Urinary bladder (tissue), 4 donors: ENCODE data around the gene ASPRV1. TPM values are rescaled to one million over a fixed set of nuclear protein-coding genes. Genes with fewer than 3 reads are reported as not detected.

Source experiments
- DNase-seq: peaks from one replicate; pipeline ENCODE4 v3.0.0-alpha.2; 2015; ENCODE audit errors: extremely low spot score
- H3K27ac ChIP-seq: one replicate; pipeline ENCODE4 v1.5.1; 2013; ENCODE audit warnings: low read depth, mild to moderate bottlenecking, moderate library complexity
- H3K36me3 ChIP-seq: one replicate; pipeline ENCODE4 v1.6.1; 2013; ENCODE audit warnings: mild to moderate bottlenecking, moderate library complexity; ENCODE audit not compliant: insufficient read depth
- H3K4me1 ChIP-seq: one replicate; pipeline ENCODE4 v1.6.1; 2013; ENCODE audit warnings: mild to moderate bottlenecking, moderate library complexity; ENCODE audit not compliant: insufficient read depth
- H3K4me3 ChIP-seq: one replicate; pipeline ENCODE4 v1.5.1; 2013; ENCODE audit warnings: low read depth, low read length
- WGBS: extraction: QIAGEN DNeasy Blood & Tissue Kit; methylation state at CpG from one replicate; pipeline ENCODE4 v1.1.7; 2013; 5-methylcytosine and 5-hydroxymethylcytosine counted together
- polyA plus RNA-seq: library from polyadenylated mRNA; stranded (reverse); fragments of 200-250 nt; gene quantifications from one replicate; pipeline ENCODE4 v1.2.3, GENCODE V29; 2013
- total RNA-seq: library from RNA; depleted of rRNA; stranded (reverse); fragments of >200 nt; gene quantifications from one replicate; pipeline ENCODE4 v1.2.3, GENCODE V29; 2014
- donor health status: healthy with polysubstance abuse.
- donor health status: healthy.

The ASPRV1 gene
- total and polyA plus RNA-seq, 2 donors: 1.9 to 2.9 TPM

GRCh38 chr2:69948032-69948962 lies 13.1 kb downstream of the ASPRV1 start:
- Histone ChIP-seq H3K4me3 (no peak overlapping the region), H3K4me1 (no peaks in the 10 kb centered on the region), H3K27ac (no peak overlapping the region), H3K36me3 (no peaks in the 10 kb centered on the region)
- 34% methylated on average over 35 of the region's 35 CpGs for WGBS
- no peak for DNase-seq

DNA sequence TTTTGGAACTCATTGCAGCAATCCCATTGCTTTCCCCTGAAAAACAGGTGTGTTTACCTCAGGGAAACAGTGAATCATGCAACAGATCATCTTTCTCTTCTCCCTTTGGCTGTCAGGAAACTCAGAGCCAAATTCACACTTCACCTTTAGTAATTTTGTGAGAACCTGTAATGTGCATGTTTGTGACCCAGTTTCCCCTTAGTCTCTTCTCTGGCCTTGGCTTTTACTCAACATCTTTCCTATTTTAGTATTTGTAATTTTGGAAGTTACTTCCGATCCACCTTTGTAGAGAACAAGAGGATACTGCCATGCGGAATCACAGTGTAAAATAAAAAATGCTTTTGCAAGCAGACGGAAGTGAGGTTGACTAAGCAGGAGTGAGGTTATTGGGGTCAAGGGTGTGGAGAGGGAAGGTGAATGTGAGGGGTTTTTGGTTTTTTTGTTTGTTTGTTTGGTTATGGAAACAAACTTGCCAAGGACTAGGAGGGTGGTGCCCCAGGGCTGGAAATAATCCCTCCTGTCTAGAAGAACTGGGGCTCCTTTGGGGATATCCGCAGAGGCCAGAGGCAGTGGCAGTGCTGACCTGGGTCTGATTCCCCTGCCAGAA lies 14.0 kb downstream of the ASPRV1 start:
- no peak overlapping the region for H3K4me3 ChIP-seq
- no peak for DNase-seq
- H3K4me1 ChIP-seq: no peaks in the 10 kb centered on the region
- WGBS: 94% methylated on average over 4 of the region's 4 CpGs
- no peaks in the 10 kb centered on the region for H3K36me3 ChIP-seq
- H3K27ac ChIP-seq: no peak overlapping the region

DNA sequence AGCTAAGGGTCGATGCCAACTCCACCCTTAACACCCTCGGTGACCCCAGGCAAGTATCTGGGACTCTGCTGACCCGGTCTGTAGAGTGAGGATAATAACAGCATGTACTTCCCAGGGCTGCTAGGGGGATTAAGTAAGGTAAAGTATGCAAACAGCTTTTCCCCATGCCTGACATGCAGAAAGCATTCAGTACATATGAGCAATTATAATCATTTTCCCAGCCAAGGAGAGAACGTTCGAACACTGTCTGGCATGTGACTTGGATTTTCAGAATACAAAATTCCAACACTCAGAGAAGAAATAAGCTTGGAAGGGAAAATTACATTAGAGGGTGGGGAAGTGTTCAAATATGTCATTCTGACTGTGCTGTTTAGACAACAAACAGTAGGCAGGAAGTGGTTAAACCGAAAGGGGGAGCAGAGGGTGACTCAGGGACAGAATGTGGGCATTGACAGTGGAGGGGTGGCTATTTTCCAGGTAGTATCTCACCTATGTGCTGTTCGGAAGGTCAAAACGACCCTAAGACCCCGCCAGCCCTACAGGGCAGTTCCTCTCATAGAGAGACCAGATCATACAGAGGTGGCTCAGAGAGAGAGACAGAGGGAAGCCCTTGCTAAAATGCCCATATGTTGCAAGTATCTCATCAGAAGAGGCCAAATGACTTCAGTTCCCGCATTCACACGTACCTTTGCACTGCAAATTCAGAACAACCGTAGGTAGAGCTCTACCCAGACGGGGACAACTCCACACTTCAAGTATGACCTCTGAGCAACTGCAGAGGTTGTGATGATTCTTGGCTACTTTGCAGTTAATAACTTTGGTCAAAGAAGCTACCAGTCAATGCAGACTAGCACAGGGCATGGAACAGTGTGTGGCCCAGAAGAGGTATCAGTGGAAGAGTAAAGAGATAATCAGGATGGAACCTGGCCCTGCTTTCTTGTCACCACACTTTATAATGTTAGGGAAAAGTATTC lies 14.8 kb downstream of the ASPRV1 start:
- WGBS: 68% methylated on average over 13 of the region's 13 CpGs
- no peak for DNase-seq

GRCh38 chr2:69945941-69946340 lies 15.5 kb downstream of the ASPRV1 start:
- WGBS: 89% methylated on average over 8 of the region's 8 CpGs

More for the DNA sequence above, 14.8 kb downstream of the ASPRV1 start:
- Histone ChIP-seq H3K4me3 (no peak overlapping the region), H3K36me3 (no peaks in the 10 kb centered on the region), H3K27ac (no peak overlapping the region), H3K4me1 (no peaks in the 10 kb centered on the region)

GRCh38 chr2:69945441-69945840 lies 16.0 kb downstream of the ASPRV1 start:
- Histone ChIP-seq H3K4me3 (no peak overlapping the region), H3K36me3 (peaks cover 3% of the 10 kb centered on the region), H3K27ac (no peak overlapping the region), H3K4me1 (no peaks in the 10 kb centered on the region)
- WGBS: 80% methylated on average over 8 of the region's 8 CpGs
- DNase-seq: no peak

More at GRCh38 chr2:69945941-69946340, 15.5 kb downstream of the ASPRV1 start:
- no peak overlapping the region for H3K4me3 ChIP-seq
- H3K4me1 ChIP-seq: no peaks in the 10 kb centered on the region
- H3K27ac ChIP-seq: no peak overlapping the region
- H3K36me3 ChIP-seq: peaks cover 3% of the 10 kb centered on the region
- no peak for DNase-seq

DNA sequence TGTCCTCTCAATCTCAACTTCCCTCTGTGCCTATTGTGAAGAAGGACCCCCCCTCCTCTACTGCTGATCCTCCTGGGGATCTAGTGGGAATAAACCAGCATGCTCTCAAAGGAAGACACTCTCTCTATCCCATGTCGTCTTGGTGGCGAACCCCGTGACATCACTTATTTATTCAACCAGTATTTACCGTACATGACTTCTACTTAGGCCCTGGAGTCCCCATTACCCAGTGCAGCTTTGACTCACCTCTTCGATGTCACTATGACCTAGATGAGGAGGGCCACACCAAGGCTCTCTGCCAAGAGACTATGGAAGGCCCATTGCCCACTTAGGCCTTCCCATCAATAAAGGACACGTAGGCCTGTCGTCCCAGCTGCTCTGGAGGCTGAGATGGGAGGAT lies 16.7 kb downstream of the ASPRV1 start:
- H3K4me3 ChIP-seq: no peak overlapping the region
- peaks cover 3% of the 10 kb centered on the region for H3K36me3 ChIP-seq
- H3K4me1 ChIP-seq: no peaks in the 10 kb centered on the region
- 93% methylated on average over 7 of the region's 7 CpGs for WGBS
- H3K27ac ChIP-seq: no peak overlapping the region
- DNase-seq: no peak

DNA sequence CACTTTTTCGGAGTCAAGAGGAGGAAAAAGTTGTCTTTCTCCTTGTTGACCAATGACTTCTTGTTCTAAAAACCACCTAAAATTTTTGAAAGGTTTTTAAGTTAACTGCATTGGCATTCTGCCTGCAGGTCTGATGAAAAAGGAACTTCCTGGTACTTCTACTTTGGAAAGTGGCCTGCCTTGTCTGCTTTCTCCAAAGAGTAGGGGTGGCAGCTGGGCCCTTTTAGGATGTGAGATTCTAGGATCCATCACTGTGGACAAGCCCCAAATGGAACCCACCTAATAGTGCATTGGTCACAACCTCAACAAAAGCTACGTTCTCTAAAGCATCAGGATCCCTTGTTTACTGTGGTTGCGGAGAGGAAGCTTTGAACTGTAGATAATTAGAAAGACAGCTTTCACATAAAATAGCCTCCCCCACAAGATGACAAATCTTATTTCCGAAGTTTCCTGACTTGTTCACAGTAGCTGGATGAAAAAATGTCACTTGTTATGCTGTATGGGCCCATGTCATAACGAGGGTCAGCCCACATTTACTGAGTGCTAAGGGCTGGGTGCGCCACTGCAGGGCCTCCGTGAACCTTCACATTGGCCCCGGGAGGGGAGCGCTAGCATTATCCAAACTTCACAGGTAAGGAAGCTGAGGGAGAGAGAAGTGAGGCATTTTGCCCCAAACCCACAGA lies 17.4 kb downstream of the ASPRV1 start:
- no peak for DNase-seq
- whole genome bisulfite sequencing: 84% methylated on average over 9 of the region's 9 CpGs
- Histone ChIP-seq H3K4me3 (no peak overlapping the region), H3K36me3 (peaks cover 3% of the 10 kb centered on the region), H3K4me1 (no peaks in the 10 kb centered on the region), H3K27ac (no peak overlapping the region)

DNA sequence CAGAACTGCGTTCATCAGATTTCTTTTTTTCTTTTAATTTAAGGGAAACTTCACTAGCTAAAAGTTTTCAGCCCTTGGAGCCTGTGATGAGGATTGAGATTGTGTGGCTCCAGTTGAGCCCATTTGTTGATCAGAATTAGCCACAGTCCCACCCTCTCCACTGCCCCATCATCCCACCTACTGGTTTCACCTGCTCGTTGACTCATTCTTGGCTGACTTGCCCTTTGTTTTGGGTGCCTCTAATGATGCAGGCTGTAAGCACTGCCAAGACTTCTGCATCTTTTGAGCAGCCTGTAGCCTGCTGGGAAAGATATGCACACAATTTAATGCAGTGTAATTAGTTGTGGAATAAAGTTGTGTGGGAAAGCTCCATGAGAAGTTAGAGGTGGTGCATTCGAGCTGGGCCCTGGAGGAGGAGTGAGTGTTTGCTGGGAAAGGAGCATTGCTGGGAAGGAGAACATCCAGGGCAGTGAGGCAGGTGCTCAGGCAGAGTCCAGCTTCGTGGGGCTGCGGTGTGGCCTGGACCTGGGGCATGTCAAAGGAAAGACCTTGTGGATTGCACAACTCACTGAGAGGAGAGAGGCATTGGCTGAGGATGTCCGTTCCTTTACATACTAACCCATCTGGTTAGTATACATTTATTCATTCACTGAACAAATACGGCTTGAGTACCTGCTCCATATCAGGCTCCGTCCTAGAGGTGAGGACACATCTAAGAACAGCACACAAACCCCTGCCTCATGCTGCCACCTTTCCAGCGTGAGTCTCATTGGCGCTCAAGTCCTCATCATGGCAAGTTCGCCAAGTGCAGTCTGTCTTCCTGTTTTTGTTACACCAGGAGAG lies 18.2 kb downstream of the ASPRV1 start:
- H3K36me3 ChIP-seq: peaks cover 3% of the 10 kb centered on the region
- WGBS: 91% methylated on average over 11 of the region's 11 CpGs
- no peak for DNase-seq
- H3K4me3 ChIP-seq: no peak overlapping the region
- no peaks in the 10 kb centered on the region for H3K4me1 ChIP-seq
- no peak overlapping the region for H3K27ac ChIP-seq

DNA sequence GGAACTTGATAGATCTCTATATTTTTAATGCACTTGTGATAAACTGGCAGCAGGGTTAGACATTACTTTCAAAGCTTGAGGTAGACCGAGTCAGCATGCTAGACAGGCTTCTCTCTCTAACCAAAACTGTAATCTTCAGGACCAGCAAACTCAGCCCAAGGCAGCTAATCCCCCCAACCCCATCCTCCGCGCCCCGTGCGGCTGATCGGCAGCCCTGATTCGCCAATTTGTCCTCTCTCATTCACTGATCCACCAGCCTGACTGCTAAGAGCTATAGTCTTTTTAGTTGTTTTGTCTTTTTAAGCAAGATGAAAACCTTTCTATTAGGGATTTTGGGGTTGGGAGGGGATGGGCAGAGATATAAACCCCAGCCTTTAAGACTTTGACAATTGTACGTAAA lies 20.7 kb downstream of the ASPRV1 start:
- Histone ChIP-seq H3K4me1 (no peaks in the 10 kb centered on the region), H3K4me3 (no peak overlapping the region), H3K36me3 (peaks cover 7% of the 10 kb centered on the region), H3K27ac (no peak overlapping the region)
- no peak for DNase-seq
- 90% methylated on average over 8 of the region's 8 CpGs for WGBS

- no peak for DNase-seq
- Histone ChIP-seq H3K4me1 (no peaks in the 10 kb centered on the region), H3K4me3 (no peak overlapping the region), H3K36me3 (peaks cover 8% of the 10 kb centered on the region), H3K27ac (no peak overlapping the region)
- 82% methylated on average over 14 of the region's 14 CpGs for WGBS
Measured at GRCh38 chr2:69939722-69940121, 21.7 kb downstream of the ASPRV1 start.

- 95% methylated on average over 14 of the region's 14 CpGs for WGBS
- DNase-seq: no peak
- Histone ChIP-seq H3K4me1 (no peaks in the 10 kb centered on the region), H3K36me3 (peaks cover 8% of the 10 kb centered on the region), H3K4me3 (no peak overlapping the region), H3K27ac (no peak overlapping the region)
Measured at GRCh38 chr2:69937968-69938367, 23.5 kb downstream of the ASPRV1 start.

DNA sequence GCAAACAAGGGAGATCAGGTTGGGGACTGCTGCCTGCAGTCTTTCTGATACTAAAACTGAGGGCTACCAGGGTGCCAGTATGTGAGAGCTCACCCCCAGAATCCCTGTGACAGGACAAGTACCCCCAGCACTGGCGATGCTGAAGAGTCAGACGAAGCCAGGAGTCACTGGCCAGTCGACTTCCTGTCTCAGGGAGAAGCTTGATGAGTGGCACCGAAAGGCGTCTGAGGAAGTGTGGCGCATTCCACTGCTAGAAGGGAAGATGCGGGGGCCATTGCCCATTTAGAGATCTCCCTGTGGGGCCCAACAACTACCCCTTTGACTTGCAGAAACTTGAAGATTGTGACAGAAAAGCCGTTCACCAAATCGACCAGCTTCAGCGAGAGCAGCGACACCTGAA lies 24.5 kb downstream of the ASPRV1 start:
- peaks cover 8% of the 10 kb centered on the region for H3K36me3 ChIP-seq
- H3K27ac ChIP-seq: no peak overlapping the region
- WGBS: 77% methylated on average over 11 of the region's 11 CpGs
- no peak overlapping the region for H3K4me3 ChIP-seq
- no peaks in the 10 kb centered on the region for H3K4me1 ChIP-seq
- DNase-seq: no peak
